Effector memory CD8-positive, alpha-beta T cell (primary cell): ENCODE measurements around the gene LRP10.

Source experiments
- ATAC-seq: fragments of 150-1000 bp; cut with Tn5 transposase; replicated peaks from 2 replicates; pipeline ENCODE4 v1.10.0; 2021; ENCODE audit warnings: mild to moderate bottlenecking, moderate library complexity
- DNase-seq, 3 experiments: peaks; one replicate each; pipeline ENCODE4 v3.0.0; 2021
- H3K27ac Mint-ChIP-seq, 2 donors: one replicate each; pipeline ENCODE4 v1.8.0; 2022; ENCODE audit warnings: mild to moderate bottlenecking in 2 of 2, mixed read lengths in 2 of 2, moderate library complexity in 2 of 2
- H3K27me3 Mint-ChIP-seq, 2 donors: one replicate each; pipeline ENCODE4 v1.8.0; 2022; ENCODE audit warnings: mixed read lengths in 2 of 2
- H3K36me3 Mint-ChIP-seq: one replicate; pipeline ENCODE4 v1.8.0; 2022; ENCODE audit warnings: mild to moderate bottlenecking, moderate library complexity, mixed read lengths; ENCODE audit not compliant: insufficient read depth
- H3K4me1 Mint-ChIP-seq, 2 donors: one replicate each; pipeline ENCODE4 v1.8.0; 2022; ENCODE audit warnings: low read depth in 2 of 2, mixed read lengths in 2 of 2
- H3K4me3 Mint-ChIP-seq, 2 donors: one replicate each; pipeline ENCODE4 v1.8.0; 2022; ENCODE audit warnings: mild to moderate bottlenecking in 2 of 2, mixed read lengths in 2 of 2, moderate library complexity in 2 of 2
- H3K9me3 Mint-ChIP-seq, 2 donors: one replicate each; pipeline ENCODE4 v1.8.0; 2022; ENCODE audit warnings: mixed read lengths in 2 of 2

Gene LRP10

DNA sequence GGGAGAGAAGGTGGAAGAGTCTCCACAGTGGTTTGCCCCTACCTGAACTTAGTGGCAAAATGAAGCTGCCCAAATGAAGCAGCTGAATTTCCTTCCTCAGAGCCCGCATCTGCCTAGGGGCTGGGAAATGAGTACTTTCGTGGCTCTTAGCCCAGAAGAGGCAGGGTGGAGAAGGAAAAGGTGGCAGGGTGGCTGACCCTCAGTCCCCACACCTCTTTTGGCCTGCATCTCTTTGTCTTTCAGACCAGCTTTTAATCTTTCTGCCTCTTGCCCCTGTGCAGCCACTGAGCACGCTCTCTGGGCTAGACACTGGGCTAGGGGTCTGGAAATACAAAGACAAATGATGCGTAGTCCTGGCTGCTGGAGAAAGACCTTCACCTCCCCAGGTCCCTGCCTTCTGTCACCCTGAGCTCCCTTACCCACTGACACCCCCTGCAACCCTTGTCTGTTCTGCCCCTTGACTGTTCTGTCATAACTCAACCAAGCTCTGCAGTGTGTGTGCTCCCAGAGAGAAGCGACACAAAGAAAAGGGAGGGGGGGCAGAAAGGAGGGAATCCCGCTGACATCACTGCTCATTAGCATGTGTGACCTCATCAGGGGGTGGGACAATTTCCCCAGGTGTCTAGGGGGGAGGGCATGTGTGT is 11.1 kb downstream of the LRP10 start:
- Mint-ChIP-seq H3K4me3 (no peak overlapping the region), H3K27me3 (no peaks in the 10 kb centered on the region), H3K9me3 (no peaks in the 10 kb centered on the region), H3K36me3 (peaks cover 32% of the 10 kb centered on the region), H3K27ac (peak overlapping the region in 1 of 2 donors; percentile 44), H3K4me1 (peaks cover 18 to 29% of the 10 kb centered on the region in 2 donors)
- DNase-seq (no peak), ATAC-seq (no peak)

- H3K9me3 Mint-ChIP-seq: no peaks in the 10 kb centered on the region
- H3K4me3 Mint-ChIP-seq: no peak within 1 kb of the TSS
- peak within 1 kb of the TSS; percentile 12 to 64 for H3K27ac Mint-ChIP-seq
- peaks cover 26% of the 10 kb centered on the region for H3K36me3 Mint-ChIP-seq
- H3K27me3 Mint-ChIP-seq: no peaks in the 10 kb centered on the region
- no peak for DNase-seq
- ATAC-seq: no peak
- H3K4me1 Mint-ChIP-seq: peaks cover 22 to 31% of the 10 kb centered on the region in 2 donors
These were observed 11.8 kb downstream of the LRP10 start, which contains the start of gene REM2 for GRCh38 chr14:22883173-22883976. Gene REM2 (plus strand): TSS chr14:22883222. CDS start chr14:22883288, 66 bp downstream.

GRCh38 chr14:22884076-22884737 is 12.7 kb downstream of the LRP10 start:
- H3K36me3 Mint-ChIP-seq: peaks cover 24% of the 10 kb centered on the region
- H3K4me3 Mint-ChIP-seq: no peak overlapping the region
- no peak for DNase-seq
- H3K27ac Mint-ChIP-seq: peak overlapping the region in 1 of 2 donors; percentile 3
- ATAC-seq: no peak
- H3K27me3 Mint-ChIP-seq: no peaks in the 10 kb centered on the region
- H3K9me3 Mint-ChIP-seq: no peaks in the 10 kb centered on the region
- H3K4me1 Mint-ChIP-seq: peaks cover 22 to 28% of the 10 kb centered on the region in 2 donors

DNA sequence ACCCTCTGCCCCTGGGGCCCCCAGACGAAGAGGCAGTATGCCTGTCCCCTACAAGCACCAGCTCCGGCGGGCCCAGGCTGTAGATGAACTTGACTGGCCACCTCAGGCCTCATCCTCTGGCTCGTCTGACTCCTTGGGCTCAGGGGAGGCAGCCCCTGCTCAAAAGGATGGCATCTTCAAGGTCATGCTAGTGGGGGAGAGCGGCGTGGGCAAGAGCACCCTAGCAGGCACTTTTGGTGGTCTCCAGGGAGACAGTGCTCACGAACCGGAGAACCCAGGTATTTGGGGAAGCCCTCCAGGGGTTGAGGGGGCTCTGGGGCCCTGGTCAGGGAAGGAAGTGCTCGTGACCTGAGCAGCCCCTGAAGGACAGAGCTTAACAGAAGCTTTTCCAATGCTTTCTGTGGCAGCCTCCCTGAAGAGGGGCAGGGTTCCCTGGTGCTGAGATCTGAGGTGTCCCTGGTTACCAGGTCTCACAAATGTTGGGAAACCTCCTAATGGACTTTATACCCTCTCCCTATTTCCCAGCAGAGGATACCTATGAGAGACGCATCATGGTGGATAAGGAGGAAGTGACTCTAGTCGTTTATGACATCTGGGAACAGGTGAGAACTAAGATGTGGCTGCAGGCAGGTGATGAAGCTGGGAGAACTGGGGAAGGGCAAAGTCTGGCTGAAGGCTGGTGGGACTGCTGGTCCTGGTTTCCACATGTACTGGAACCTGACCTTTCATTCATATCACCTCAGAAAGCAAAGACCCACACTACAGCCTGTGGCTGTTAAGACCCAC is 13.4 kb downstream of the LRP10 start:
- H3K9me3 Mint-ChIP-seq: no peaks in the 10 kb centered on the region
- H3K4me3 Mint-ChIP-seq: peak overlapping the region; percentile 45 to 49

DNA sequence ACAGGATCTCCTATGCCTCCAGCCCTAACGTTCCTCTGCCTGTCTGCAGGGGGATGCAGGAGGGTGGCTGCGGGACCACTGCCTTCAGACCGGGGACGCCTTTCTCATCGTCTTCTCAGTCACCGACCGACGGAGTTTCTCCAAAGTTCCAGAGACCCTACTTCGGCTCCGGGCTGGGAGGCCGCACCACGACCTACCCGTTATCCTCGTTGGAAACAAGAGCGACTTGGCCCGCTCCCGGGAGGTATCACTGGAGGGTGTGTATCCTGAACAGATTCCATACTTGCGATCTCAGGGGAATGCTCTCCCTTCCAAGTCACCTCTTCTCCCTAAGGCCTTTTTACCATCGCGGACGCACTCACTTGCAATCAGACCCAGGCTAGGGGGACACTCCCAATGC is 14.4 kb downstream of the LRP10 start:
- DNase-seq (no peak), ATAC-seq (no peak)
- Mint-ChIP-seq H3K27me3 (no peaks in the 10 kb centered on the region), H3K9me3 (no peaks in the 10 kb centered on the region), H3K27ac (peak overlapping the region in 1 of 2 donors; percentile 52), H3K36me3 (peaks cover 27% of the 10 kb centered on the region), H3K4me3 (peak overlapping the region; percentile 79 to 80), H3K4me1 (peaks cover 22 to 26% of the 10 kb centered on the region in 2 donors)

More for the DNA sequence above, 13.4 kb downstream of the LRP10 start:
- Mint-ChIP-seq H3K4me1 (peaks cover 22 to 26% of the 10 kb centered on the region in 2 donors), H3K36me3 (peaks cover 25% of the 10 kb centered on the region), H3K27me3 (no peaks in the 10 kb centered on the region), H3K27ac (peak overlapping the region in 1 of 2 donors; percentile 42)
- DNase-seq (no peak), ATAC-seq (no peak)

- H3K4me3 Mint-ChIP-seq: peak overlapping the region; percentile 79 to 80
- ATAC-seq (peak; percentile 78), DNase-seq (peak; percentile 42 to 68 (median 60))
- no peaks in the 10 kb centered on the region for H3K9me3 Mint-ChIP-seq
- H3K27me3 Mint-ChIP-seq: no peaks in the 10 kb centered on the region
- peaks cover 27% of the 10 kb centered on the region for H3K36me3 Mint-ChIP-seq
- peak overlapping the region; percentile 82 to 91 for H3K27ac Mint-ChIP-seq
- H3K4me1 Mint-ChIP-seq: peaks cover 22 to 26% of the 10 kb centered on the region in 2 donors
These were observed 15.1 kb downstream of the LRP10 start for GRCh38 chr14:22886500-22887259.

DNA sequence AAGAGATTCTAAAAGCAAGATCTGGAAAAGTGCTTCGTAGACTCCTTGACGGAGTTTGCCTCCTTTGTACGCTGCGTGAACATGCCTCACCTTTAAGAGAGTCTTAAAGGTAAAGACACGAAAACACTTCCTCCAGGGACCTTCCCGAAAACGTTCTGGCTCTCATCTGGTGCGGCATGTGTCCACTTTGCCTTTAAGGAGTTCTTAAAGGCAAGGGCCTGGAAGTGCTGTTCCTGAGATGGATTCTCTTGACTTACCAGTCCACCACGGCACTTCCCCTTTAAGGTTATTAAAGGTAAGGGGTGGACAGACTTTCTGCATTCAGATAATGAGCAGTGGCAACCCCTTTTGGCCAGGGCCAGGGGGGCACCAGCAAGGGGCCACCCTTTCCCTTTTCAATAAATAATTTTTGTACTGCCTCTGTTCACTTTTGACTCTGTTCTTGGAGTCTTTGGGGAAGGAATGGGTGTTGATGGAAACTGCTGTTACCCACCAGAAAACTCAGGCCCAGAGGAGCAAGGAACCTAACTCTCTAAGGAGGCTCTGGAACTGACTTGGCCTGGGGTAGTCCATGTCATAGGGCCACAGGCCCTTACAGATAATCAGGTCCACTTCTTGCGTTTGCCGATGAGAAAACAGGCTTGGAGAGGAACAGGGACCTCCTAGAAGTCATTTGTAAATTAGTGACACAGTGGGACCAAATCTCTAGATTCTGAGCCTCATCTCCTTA is 15.9 kb downstream of the LRP10 start:
- no peak for DNase-seq
- peaks cover 22% of the 10 kb centered on the region in 2 donors for H3K4me1 Mint-ChIP-seq
- peak overlapping the region; percentile 79 to 80 for H3K4me3 Mint-ChIP-seq
- peaks cover 27% of the 10 kb centered on the region for H3K36me3 Mint-ChIP-seq
- H3K27me3 Mint-ChIP-seq: no peaks in the 10 kb centered on the region
- H3K27ac Mint-ChIP-seq: peak overlapping the region; percentile 82 to 91
- ATAC-seq: peak; percentile 21
- no peaks in the 10 kb centered on the region for H3K9me3 Mint-ChIP-seq

DNA sequence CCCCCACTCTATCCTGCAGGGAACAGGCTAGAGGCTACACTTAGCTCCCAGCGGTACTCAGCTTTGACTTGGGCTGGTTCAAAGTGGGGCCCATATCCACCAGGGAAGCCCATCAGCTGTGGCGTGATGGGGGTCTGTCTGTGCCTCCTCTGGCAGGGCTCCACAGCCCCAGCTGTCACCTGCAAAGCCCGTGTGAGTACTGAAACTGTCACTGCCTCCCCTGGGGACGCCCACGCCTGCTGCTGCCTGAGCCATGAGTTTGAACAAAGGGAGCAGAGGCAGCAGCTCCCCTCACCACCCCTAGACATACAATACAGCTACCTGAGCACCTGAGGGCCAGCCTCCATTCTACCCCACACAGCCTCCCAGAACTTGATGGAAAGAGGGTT is 16.4 kb downstream of the LRP10 start:
- DNase-seq: no peak
- peak overlapping the region; percentile 79 to 80 for H3K4me3 Mint-ChIP-seq
- peak overlapping the region; percentile 82 to 91 for H3K27ac Mint-ChIP-seq

GRCh38 chr14:22888662-22889061 is 17.1 kb downstream of the LRP10 start:
- H3K36me3 Mint-ChIP-seq: peaks cover 22% of the 10 kb centered on the region
- no peak overlapping the region for H3K4me3 Mint-ChIP-seq
- H3K27me3 Mint-ChIP-seq: no peaks in the 10 kb centered on the region
- no peak overlapping the region for H3K27ac Mint-ChIP-seq
- peaks cover 19 to 22% of the 10 kb centered on the region in 2 donors for H3K4me1 Mint-ChIP-seq
- no peaks in the 10 kb centered on the region for H3K9me3 Mint-ChIP-seq
- ATAC-seq (no peak), DNase-seq (no peak)

More for the DNA sequence above, 16.4 kb downstream of the LRP10 start:
- H3K4me1 Mint-ChIP-seq: peaks cover 22% of the 10 kb centered on the region in 2 donors
- no peaks in the 10 kb centered on the region for H3K27me3 Mint-ChIP-seq
- ATAC-seq: no peak
- H3K9me3 Mint-ChIP-seq: no peaks in the 10 kb centered on the region
- peaks cover 27% of the 10 kb centered on the region for H3K36me3 Mint-ChIP-seq

DNA sequence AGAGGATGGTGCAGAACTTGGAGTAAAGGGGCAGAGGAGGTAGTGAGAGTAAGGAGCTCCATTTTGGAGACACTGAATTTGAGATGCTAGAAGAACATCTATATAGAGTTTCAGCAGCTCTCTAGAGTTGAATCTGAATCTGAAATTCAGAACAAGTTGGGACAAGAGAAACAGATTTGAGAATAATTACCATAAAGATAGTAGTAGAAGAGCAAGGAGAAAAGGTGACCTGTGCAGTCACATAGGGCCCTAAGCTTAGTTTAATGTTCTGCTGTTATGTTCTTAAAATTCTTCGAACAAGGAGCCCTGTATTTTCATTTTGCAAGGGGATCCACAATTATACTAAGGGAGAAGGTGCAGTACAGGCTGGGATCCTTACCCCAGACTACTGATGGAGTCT is 18.9 kb downstream of the LRP10 start:
- ATAC-seq (no peak), DNase-seq (no peak)
- Mint-ChIP-seq H3K4me3 (no peak overlapping the region), H3K9me3 (no peaks in the 10 kb centered on the region), H3K4me1 (peaks cover 17 to 19% of the 10 kb centered on the region in 2 donors), H3K27ac (no peak overlapping the region), H3K36me3 (peaks cover 14% of the 10 kb centered on the region), H3K27me3 (no peaks in the 10 kb centered on the region)

GRCh38 chr14:22892488-22892887 is 20.9 kb downstream of the LRP10 start:
- H3K4me3 Mint-ChIP-seq: no peak overlapping the region
- no peak for ATAC-seq
- peaks cover 5% of the 10 kb centered on the region for H3K36me3 Mint-ChIP-seq
- H3K27me3 Mint-ChIP-seq: no peaks in the 10 kb centered on the region
- no peak for DNase-seq
- H3K4me1 Mint-ChIP-seq: peaks cover 6 to 7% of the 10 kb centered on the region in 2 donors
- no peak overlapping the region for H3K27ac Mint-ChIP-seq
- H3K9me3 Mint-ChIP-seq: no peaks in the 10 kb centered on the region

DNA sequence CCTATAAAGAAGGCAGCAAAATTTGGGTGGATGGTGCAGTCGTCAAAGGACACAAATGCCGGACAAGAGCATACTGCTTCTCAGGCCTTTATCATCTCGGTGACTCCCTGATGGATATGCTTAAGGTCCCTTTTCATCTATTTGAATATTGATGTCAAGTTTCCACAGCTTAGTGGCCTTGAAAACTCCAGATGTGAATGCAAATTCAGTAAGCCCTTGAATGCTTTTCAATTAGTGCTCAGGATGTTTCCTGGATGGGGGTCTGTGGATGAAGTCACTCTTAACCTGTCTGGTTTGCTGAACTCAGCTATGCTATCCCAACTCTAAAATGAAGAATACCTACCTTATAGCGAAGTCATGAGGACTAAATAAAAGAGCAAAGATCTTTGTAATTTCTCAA is 22.2 kb downstream of the LRP10 start:
- Mint-ChIP-seq H3K4me3 (no peak overlapping the region), H3K4me1 (no peaks in the 10 kb centered on the region), H3K27ac (no peak overlapping the region), H3K27me3 (no peaks in the 10 kb centered on the region), H3K36me3 (peaks cover 8% of the 10 kb centered on the region), H3K9me3 (no peaks in the 10 kb centered on the region)
- DNase-seq: no peak
- no peak for ATAC-seq
